Tongue (tissue), 2 donors: ENCODE data around the gene MBIP. TPM values are rescaled to one million over a fixed set of nuclear protein-coding genes. Genes with fewer than 3 reads are reported as not detected.
A peak's percentile ranks its signal among the peaks of the same experiment; 100 is the strongest.

ENCODE experiments used
- DNase-seq: peaks from one replicate; pipeline ENCODE4 v3.0.0-alpha.2; 2015
- total RNA-seq: library from RNA; depleted of rRNA; stranded (reverse); fragments of >200 nt; gene quantifications from one replicate; pipeline ENCODE4 v1.2.3, GENCODE V29; 2014

Gene MBIP
- total RNA-seq, 1 donor from 2014 or later = 22.9 TPM

DNA sequence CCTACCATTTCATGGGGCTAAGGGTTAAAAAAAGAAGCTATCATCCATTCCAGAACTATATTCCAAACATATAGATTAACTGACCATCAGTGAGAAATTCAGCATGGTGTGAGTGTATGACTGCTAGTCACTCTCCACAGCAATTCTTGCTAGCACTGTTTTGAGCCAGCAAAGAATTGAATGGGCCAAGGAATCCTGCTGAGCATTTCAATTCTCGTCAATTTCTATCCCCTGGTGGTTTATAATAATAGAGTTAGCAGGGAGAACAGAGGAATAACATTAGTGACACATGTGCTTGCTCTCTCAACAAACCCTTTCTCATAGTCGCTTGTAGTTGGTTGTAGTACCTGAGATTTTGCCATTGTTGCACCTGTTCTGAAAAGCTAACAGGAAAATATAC, 7.2 kb downstream of the MBIP start:
- no peak for DNase-seq

DNA sequence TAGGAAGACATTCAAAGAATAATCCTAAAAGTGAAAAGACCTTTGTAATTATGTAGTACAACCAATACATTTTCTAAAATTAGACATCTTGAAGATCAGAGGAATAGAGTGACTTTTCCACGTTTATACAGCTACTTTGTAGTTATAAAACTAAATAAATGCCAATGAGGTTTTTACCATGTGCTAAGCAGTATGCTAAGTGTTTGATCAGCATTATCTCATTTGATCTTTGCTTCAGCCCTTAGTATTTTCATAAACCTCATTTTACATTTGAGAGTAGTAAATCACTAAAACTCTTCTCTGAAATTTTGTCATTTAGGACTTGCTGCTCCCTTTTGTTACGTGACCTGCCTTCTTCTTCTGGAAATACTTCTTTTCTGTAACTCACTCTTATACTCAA, 13.6 kb downstream of the MBIP start:
- no peak for DNase-seq

DNA sequence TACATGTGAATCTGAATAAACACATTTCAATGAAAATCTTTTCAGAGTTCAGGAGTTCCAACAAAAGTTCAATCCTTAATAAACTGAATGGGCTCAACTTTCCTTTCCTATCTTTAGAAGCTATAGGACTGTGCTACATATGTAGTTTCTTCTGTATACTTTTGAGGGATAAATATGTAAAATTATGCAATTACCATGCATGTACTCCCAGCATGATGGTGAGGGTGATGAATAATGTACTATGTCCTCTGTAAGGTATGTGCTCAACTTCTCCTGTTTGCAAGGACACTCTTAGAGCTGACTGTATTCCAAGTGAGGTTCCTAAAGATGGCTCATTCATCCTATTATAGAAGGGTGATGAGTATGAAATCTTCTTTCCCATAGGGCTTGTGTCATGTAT, 15.5 kb downstream of the MBIP start:
- DNase-seq = no peak

DNA sequence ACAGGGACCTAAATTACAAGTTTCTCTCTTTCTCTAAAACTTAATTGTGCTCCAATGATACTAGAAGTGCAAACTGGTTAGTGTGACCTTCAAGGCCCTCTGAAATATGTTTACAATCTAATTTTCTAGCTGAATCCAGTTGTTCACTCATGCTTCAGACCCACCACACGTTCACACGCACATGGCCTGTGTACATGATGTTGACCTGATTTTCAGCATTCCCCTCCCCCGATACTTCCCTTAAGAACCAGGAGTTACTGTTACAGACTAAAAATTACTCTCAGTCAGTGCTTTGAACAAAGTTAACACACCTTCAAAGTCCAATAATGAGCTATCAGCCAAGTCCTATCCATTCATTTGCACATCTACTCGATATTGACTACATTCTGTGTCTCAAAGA, 16.5 kb downstream of the MBIP start:
- DNase-seq = no peak

DNA sequence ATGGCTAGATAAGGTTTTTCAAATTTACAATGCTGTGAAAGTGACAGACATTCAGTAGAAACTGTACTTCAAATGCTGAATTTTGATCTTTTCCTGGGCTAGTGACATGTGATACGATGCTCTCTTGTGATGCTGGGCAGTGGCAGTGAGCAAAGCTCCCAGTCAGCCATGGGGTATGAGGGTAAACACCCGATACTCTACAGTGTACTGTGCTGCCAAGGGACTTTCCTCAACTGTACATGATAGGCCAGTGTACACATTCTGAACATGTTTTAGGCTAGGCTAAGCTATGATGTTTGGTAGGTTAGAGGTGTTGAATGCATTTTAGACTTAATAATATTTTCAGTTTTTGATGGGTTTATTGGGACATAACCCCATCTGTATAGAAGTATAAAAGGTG, 17.6 kb downstream of the MBIP start:
- DNase-seq = no peak

DNA sequence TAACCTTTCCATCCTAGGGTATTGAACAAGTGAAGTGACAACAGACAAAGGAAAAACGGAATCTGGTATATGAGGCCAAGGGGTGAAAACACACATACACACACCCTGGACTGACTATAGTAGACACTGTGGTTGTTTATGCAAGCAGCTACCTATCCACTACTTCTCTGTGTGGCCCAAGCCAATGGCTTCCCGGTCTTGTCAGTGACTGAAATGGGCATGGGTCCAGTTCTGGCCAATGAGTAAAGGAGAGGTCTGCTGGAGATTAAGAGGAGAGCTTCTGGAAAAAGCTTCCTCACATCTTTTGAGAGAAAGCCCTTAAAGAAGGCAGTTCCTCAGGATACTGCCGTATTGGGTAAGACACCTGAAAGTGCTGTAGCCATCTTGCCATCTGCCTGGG, 19.3 kb downstream of the MBIP start:
- DNase-seq = no peak

DNA sequence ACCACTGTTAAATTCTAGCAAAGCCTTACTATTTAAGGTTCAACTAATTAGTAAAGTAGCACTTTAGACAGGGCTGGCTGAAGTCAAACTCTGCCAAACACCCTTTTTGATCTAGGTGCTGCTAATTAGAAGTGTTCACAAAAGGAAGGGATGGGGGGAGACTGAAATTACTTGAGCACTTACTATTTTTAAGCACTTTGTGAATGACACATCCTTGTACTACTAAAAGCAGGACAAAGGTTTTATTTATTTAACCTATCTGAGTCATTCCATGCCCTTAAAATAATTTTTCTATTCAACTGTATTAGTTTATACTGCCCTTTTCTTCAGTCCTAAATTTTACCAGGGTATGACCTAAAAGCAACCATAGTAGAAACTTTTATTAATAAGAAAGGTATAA, 20.1 kb downstream of the MBIP start:
- DNase-seq = no peak

DNA sequence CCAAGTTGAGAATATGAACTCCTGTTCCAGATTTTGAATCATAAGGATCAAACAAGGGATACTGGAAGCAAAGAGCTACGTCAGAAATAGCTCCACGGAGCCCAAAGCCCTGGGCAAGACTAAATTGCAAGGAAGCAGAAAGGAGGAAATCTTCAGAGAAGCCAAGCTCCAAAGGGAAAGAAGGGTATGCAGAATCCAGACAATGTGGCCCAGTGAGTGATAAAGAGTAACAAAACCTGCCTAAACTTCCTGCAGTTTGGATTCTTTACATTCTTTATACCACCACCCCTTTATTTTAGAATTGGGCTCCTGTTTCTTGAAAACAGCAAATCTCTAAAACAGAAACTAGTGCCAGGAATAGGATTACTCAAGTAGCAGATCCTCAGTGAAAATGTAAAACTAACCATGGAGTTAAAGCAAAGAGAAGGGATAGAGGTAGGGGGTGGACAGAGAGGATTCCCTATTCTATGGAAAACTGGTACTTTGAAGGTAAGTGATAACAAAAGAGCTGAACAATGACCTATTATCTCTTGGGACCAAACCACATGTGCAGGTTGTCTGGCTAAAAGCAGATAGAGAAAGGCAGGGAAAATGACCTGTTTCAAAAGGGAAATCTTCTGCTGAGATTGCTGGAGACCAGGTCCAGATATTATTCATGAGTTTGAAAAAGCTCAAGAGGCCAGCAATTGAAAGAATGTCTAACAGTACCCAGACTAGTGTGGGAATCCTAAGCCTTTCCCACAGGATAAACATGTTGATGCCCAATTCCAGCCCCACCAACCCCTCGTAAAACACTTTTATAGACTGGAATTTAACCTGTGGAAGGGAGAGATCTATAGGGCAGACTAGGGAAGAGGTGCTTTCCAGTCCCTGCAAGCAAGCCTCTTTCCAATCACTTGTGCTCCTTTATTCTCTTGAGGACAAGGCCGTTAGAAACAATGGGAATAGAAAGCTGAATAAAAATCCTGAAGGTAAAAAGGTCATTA, 24.5 kb downstream of the MBIP start:
- DNase-seq = no peak

DNA sequence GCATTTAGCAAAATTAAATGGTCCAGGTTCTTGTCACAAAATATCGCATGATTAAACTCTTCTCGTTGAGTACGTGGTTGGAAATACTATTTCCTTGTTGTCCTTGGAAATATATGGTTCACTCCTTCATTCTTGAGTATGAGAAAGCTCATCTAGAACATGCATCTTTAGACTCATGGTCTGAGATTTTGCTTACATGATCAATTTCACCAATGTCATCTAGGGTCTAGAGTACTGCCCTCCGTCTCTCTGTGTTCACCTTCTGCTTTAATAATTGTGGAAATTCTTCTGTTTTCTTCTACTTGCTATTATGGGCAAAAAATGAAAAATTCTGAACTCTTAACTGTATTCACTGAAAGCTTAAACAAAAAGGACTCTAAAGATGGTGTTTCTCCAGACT, 25.9 kb downstream of the MBIP start:
- no peak for DNase-seq

DNA sequence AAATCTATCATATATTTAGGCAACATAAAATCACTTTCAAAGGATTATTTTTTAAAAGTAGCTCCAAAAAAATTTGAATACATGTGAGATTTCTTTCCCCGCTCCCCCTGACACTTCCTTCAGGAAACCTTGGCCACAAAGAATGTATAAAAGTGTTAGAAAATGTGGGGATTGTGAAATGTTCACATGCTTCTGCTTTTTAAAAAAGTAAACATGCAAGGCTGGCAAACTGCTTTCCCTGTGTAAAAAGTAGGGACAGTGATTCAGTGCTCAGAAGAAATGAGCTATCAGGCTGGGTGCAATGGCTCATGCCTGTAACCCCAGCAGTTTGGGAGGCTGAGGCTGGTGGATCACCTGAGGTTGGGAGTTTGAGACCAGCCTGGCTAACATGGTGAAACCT, 26.6 kb downstream of the MBIP start:
- no peak for DNase-seq

DNA sequence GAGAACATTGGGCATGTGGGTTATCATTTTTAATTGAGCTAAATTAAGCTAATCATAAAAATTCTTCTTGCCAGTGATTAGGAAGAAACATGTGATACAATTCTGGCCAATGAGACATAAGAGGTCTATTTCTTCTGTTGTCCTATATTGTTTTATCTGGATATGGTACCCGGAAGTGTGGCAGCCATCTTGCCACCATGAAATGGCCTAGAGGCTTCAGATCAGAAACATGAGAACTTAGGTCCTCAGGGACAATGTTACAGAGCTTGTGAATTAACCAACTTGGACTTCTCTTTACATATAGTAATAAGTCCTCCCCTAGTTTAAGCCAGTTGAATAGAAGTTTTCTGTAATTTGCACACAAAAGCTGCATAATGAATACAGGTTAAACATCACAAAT, 30.5 kb downstream of the MBIP start:
- no peak for DNase-seq

DNA sequence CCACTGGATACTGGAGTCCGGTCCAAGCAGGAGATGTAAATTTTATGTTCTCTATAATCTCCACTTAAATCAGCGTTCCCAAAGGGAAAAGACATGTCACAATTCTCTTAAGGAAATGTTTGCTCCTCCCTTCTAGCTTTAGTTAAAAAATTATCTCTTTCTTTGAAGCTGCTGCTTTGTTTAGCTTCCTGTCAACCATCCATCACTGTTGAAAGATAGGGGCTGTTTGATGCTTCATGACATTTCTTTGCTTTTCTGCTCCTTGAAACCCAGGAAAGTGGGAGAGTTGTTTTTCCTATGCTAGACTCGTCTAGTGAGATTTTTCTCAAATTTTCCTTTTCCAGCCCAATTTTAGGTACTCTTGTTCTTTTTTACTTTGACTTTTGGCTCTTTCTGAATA, 31.9 kb downstream of the MBIP start:
- no peak for DNase-seq

DNA sequence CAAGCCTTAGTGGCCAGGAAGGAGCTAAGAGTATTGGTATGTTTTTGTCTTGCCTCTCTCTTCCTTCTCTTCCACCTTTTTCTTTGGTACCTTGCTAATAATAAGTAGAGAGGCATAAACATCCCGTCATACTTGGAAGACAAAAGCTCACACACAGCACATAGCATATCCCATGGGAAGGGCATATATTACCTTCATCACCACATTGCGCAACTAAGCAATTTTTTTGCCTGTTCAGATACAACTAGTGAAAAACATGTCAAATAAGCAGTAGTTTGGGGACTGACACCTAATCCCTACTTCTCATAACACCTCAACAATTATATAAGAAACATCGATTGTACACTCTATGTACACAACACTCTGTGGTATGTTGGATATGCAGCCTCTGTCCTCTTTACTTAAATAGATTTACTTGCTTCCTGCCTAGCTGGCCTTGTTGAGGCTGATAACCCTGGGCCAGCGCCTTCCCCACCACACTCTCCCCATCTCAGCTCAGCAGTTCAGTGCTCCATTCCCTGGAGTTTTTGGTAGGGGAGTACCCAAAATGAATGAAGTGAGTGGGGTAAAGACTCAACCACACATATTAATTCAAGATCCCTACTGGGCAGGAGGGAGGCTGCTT, 35.4 kb downstream of the MBIP start:
- DNase-seq = no peak

DNA sequence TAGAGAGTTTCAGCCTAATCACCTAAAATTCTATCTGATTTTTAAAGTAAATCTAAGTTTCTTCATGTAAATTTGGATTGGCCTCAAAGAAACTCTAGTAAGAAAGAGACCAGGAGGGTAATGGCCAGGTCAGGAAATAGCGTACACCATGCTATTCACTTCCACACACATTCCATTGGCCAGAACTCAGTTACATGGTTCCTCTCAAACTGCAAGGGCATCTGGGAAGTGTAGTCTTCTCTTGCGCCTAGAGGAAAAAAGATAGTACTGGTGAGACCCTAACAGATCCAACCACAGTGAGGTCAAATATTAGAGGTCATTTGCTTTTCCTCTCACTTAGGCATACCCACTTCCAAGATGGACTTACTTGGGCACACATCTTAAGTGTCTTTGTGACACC, 39.1 kb downstream of the MBIP start:
- DNase-seq = no peak

DNA sequence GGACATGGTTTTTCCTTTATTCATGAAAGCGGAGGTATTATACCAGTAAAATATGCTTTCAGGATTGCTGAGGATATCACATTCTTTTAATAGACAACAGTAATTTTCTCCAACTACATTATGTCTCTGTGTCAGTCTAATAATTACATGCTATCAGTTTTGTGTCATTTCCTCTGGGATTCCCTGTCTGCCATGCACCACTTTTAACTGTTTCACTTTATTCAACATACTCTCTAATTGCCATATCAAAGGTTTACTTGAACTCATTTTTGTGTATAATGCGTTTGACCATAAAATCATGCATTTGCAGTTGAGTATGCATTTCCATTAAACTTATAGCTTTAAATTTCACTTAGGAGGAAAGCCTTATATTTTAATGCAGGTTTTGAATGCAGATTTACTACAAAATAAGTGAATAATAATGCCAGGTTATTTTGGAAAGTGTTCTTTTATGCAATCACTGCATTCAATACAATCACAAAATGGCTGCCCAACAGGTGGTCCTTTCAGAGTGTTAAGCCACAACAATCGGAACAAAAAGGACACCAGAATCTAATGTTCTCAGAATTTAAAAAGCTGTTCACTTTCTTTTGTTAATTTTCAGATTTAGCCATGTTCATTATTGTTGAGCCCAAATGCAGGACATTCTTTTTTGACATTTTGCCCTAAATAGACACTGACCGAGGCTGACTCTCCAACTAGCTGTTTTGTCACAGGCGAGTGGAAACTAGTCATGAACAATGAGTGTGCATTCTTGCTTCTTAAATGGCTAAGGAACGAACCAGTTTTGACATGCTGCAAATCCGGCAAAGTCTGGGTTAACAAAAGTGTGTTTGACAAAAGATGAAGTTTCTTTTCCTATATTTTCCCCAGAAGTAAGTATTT, 40.9 kb downstream of the MBIP start:
- no peak for DNase-seq

DNA sequence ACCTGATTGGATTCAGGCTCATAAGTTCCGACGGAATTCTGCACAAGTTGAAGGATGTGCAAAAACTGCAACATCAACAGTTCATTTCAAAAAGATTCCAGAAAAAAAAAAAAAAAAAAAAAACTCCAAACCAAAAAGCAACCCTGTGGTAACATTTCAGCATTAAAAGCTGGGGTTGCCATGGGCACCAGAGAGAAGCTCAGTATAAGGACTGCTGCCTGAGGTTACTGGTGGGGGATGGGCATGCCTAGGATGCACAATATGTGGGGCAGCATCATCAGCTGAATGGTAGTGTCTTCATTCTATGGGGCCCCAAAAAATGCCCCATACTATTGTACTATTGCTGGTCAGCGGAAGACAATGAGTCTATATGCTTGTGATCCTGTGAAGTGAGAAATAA, 44.7 kb downstream of the MBIP start:
- DNase-seq = no peak

DNA sequence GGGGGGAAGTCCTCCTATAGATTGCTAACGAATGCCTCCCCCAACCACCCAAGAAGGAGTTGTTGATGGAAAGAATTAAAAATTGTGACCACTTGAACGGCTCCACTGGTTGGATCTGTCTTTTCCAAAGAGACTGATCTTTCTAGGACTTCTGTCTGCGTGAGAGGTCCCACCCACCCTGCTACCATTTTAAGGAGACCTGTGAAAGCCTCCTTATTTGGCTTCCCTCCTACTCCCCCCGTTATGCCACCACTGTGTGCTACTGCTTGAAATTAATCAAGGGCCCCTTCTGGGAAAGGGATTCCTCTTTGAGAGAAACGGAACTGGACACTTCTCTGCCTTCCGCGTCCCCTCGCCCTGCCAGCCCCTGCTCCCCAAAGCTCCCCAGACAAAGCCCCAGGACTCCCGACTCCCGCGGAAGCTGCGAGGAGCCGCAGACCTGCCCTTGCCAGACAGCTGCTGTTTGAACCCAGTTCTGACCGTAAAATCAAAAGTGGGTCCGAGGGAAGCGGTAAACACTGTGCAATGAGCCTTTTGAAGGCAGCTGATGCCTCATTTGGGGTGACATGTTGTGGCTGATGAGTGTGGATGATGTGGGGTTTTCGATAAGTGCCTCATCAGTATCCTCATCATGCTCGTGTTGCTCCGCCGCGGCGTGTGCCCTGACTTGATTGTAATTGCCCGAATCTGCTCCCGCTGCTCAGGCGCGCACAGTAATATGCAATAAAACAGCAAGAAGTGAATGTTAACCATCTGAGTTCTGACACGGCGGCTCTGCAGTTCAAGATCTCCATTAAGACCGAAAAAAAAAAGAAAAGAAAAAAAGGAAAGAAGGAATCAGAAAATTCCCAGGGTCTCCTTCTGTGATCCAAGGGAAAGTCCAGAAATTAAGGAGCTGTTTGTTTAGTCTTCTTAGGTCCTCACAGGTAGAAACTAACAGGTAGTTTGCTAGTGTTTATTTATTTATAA, 48.2 kb downstream of the MBIP start:
- DNase-seq = peak; percentile 9

DNA sequence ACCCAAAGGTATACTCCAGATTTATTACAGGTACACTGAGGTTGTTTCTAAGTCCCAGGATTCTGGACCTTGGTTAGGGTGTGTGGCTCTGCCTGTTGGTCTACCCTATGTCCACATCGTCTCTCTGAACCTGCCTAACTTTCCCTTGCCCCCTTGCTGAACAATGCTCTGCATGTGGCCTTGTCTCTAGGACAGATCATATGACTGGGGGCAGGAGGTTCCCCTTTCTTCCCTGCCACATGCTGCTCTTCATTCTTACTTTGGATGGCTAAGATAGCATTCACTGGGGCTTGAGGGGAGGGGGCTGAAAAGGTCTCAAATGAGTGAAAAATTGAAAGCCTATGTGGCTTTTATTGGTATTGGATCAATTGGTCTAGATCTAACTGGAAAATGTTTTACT, 49.2 kb downstream of the MBIP start:
- no peak for DNase-seq

DNA sequence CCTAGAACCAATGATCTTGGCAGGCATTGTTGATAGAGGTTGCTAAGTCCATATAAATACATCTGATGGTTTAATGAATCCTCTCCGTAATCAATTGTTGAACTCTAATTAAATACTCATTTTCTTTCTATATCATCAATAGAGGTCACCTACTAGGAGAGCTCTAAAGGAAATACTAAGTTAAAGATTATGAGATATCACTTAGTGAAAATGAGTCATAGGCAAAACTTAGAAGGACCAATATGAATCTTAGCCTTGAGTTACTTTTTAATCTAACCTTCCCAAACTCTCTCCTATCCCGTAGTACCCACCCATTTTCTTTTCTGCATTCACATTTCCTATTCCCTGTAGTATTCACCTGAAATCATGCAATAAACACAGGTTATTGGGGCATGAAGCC, 50.2 kb downstream of the MBIP start:
- DNase-seq = no peak

DNA sequence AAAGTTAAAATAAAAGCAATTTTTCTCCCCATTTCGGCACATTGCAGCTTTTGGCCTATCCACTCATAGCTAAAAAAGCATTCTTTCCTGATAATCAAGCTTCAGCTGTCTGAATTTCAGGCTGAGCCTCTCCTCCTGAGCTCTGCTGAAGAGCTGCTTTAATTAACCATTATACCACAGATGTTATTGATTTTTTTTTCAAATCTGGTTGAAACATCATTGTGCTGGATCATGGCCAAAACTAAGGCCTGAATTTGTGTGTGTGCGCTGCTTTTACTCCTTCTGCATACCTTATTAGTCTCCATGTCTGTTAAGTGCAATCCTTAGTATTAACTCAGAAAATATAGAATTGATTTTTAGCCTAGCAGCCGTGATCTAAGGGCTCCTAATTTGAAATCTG, 52.3 kb downstream of the MBIP start:
- no peak for DNase-seq

DNA sequence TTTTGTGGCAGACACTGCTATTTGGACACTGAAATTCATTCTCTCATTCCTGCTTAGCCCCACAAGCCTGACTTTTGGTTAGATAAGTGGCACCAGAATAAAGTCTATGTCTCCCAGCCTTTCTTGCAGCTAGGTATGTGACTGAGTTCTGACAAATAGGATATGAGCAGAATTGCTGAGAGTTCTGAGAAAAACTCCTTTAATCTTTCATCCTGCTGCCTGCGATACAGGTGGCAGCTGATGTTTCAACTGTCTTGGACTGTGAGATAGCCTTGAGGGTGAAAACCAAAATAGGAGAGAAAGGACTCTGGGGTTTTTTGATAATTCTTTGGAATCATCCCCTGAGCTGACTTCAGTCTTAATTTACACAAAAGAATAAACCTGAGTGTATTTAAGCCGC, 55.8 kb downstream of the MBIP start:
- no peak for DNase-seq

DNA sequence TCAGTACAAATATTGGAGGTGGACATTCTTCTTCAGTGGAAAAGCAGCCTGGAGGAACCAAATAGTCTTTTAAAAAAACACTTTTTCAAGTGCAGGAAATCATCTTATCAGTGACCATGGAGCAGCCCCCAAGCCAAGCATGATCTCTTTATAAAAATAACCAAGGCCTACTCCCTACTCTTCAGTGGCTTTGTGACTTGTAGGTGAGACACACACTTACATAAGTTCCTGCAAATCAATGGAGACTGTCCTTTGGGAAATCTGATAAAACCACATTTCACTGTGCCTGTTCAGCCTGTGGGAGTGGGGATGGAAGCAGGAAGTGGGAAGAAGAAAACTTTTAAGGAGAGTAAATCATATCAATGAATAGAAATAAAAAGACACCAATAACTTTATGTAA, 56.3 kb downstream of the MBIP start:
- no peak for DNase-seq
